ENCODE data around the gene WBP11. TPM values are rescaled to one million over a fixed set of nuclear protein-coding genes. Genes with fewer than 3 reads are reported as not detected.

The WBP11 gene
- total and polyA plus RNA-seq, 2 of the 13 experiments (the other 11 are each of a cell fraction or from before 2014, with no cell fraction given): 7.6 to 31.0 TPM

DNA sequence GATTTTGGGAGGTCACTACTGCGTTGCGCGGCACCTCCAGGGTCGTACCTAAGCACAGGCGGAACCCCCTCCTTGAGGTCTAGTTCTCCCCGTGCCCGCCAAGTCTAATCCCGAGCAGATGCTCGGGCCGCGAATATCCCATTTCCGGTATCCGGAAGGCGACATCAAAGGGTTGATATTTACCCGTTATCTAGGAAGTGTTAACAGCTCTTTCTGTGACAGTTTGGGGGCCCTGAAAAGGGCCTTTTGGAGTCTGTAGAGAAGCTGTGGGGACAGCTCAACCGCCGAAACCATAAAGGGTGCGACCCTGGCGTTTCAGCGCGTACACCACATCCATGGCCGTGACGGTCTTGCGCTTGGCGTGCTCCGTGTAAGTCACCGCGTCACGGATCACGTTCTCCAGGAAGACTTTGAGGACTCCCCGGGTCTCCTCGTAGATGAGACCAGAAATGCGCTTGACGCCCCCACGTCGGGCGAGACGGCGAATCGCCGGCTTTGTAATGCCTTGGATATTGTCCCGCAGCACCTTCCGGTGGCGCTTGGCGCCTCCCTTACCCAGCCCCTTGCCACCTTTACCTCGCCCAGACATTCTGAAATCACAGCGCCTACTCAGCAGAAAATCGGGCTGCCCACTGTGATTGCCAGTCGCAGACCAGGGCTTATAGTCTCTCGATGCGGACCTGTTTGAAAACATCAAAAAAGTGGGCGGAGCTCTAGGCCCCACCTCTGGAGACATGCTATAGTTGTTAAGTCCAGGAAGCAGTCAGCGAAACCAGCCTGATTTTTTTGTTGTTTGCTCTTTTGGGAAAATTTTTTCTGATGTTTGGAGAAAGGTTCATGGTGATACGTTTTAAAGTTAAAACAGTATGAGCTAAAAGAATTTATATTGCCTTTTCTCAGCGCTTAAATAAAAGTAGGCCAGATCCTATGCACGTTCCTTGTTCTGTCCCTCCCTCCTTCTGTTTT lies 32.5 kb downstream of the WBP11 start (continued):
- TF ChIP-seq, protein P1, sequence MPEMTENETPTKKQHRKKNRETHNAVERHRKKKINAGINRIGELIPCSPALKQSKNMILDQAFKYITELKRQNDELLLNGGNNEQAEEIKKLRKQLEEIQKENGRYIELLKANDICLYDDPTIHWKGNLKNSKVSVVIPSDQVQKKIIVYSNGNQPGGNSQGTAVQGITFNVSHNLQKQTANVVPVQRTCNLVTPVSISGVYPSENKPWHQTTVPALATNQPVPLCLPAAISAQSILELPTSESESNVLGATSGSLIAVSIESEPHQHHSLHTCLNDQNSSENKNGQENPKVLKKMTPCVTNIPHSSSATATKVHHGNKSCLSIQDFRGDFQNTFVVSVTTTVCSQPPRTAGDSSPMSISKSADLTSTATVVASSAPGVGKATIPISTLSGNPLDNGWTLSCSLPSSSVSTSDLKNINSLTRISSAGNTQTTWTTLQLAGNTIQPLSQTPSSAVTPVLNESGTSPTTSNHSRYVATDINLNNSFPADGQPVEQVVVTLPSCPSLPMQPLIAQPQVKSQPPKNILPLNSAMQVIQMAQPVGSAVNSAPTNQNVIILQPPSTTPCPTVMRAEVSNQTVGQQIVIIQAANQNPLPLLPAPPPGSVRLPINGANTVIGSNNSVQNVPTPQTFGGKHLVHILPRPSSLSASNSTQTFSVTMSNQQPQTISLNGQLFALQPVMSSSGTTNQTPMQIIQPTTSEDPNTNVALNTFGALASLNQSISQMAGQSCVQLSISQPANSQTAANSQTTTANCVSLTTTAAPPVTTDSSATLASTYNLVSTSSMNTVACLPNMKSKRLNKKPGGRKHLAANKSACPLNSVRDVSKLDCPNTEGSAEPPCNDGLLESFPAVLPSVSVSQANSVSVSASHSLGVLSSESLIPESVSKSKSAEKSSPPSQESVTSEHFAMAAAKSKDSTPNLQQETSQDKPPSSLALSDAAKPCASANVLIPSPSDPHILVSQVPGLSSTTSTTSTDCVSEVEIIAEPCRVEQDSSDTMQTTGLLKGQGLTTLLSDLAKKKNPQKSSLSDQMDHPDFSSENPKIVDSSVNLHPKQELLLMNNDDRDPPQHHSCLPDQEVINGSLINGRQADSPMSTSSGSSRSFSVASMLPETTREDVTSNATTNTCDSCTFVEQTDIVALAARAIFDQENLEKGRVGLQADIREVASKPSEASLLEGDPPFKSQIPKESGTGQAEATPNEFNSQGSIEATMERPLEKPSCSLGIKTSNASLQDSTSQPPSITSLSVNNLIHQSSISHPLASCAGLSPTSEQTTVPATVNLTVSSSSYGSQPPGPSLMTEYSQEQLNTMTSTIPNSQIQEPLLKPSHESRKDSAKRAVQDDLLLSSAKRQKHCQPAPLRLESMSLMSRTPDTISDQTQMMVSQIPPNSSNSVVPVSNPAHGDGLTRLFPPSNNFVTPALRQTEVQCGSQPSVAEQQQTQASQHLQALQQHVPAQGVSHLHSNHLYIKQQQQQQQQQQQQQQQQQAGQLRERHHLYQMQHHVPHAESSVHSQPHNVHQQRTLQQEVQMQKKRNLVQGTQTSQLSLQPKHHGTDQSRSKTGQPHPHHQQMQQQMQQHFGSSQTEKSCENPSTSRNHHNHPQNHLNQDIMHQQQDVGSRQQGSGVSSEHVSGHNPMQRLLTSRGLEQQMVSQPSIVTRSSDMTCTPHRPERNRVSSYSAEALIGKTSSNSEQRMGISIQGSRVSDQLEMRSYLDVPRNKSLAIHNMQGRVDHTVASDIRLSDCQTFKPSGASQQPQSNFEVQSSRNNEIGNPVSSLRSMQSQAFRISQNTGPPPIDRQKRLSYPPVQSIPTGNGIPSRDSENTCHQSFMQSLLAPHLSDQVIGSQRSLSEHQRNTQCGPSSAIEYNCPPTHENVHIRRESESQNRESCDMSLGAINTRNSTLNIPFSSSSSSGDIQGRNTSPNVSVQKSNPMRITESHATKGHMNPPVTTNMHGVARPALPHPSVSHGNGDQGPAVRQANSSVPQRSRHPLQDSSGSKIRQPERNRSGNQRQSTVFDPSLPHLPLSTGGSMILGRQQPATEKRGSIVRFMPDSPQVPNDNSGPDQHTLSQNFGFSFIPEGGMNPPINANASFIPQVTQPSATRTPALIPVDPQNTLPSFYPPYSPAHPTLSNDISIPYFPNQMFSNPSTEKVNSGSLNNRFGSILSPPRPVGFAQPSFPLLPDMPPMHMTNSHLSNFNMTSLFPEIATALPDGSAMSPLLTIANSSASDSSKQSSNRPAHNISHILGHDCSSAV (CRISPR knock-in tag; IDR thresholded peaks at IDR 0.05; ENCODE audit: borderline replicate concordance): no peak
- TF ChIP-seq ZNF563 (CRISPR knock-in tag; IDR thresholded peaks at IDR 0.05): peak; percentile 65; the same call in 1 of the 2 replicates
- TF ChIP-seq, protein P2, sequence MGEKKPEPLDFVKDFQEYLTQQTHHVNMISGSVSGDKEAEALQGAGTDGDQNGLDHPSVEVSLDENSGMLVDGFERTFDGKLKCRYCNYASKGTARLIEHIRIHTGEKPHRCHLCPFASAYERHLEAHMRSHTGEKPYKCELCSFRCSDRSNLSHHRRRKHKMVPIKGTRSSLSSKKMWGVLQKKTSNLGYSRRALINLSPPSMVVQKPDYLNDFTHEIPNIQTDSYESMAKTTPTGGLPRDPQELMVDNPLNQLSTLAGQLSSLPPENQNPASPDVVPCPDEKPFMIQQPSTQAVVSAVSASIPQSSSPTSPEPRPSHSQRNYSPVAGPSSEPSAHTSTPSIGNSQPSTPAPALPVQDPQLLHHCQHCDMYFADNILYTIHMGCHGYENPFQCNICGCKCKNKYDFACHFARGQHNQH (CRISPR knock-in tag; IDR thresholded peaks at IDR 0.05): peak; percentile 83
- TF ChIP-seq ZNF777 (CRISPR knock-in tag; IDR thresholded peaks at IDR 0.05): peak; percentile 23; the same call in 1 of the 2 replicates
- TF ChIP-seq, protein P3, sequence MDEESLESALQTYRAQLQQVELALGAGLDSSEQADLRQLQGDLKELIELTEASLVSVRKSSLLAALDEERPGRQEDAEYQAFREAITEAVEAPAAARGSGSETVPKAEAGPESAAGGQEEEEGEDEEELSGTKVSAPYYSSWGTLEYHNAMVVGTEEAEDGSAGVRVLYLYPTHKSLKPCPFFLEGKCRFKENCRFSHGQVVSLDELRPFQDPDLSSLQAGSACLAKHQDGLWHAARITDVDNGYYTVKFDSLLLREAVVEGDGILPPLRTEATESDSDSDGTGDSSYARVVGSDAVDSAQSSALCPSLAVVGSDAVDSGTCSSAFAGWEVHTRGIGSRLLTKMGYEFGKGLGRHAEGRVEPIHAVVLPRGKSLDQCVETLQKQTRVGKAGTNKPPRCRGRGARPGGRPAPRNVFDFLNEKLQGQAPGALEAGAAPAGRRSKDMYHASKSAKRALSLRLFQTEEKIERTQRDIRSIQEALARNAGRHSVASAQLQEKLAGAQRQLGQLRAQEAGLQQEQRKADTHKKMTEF (CRISPR knock-in tag; IDR thresholded peaks at IDR 0.05): peak; percentile 66; the same call in 1 of the 2 replicates
- peak; percentile 32; the same call in 1 of the 2 replicates for TF ChIP-seq RARA (CRISPR knock-in tag; IDR thresholded peaks at IDR 0.05)
- peak; percentile 79 for TF ChIP-seq POGZ (CRISPR knock-in tag; IDR thresholded peaks at IDR 0.05)
- TF ChIP-seq CBX1 (IDR thresholded peaks at IDR 0.05; ENCODE audit: low read depth): peak; percentile 32
- TF ChIP-seq KLF9 (CRISPR knock-in tag; IDR thresholded peaks at IDR 0.05; ENCODE audit: low read depth): peak; percentile 92
- TF ChIP-seq NFE2L2 (IDR thresholded peaks at IDR 0.05; ENCODE audit: low read length): no peak
- peak; percentile 76 for TF ChIP-seq ZFP91 (CRISPR knock-in tag; IDR thresholded peaks at IDR 0.05; ENCODE audit: borderline replicate concordance)
- no peak for TF ChIP-seq ZNF282 (IDR thresholded peaks at IDR 0.05; ENCODE audit: partially characterized antibody)
- TF ChIP-seq MLX (CRISPR knock-in tag; IDR thresholded peaks at IDR 0.05): no peak
- no peak for TF ChIP-seq CBFB (CRISPR knock-in tag; IDR thresholded peaks at IDR 0.05)
- TF ChIP-seq HIVEP1 (CRISPR knock-in tag; IDR thresholded peaks at IDR 0.05): peak; percentile 35; the same call in 1 of the 2 replicates
- TF ChIP-seq NFKB2 (CRISPR knock-in tag; IDR thresholded peaks at IDR 0.05; ENCODE audit: borderline replicate concordance): peak; percentile 88; the same call in 1 of the 2 replicates
